ENCODE results near the gene TBCC.
A peak's percentile ranks its signal among the peaks of the same experiment; 100 is the strongest.
"Not testable (repeated sequence)": the region's sequence is repeated elsewhere in the genome, so short reads cannot be mapped to it uniquely, and the experiment has no call there.

The TBCC gene

DNA sequence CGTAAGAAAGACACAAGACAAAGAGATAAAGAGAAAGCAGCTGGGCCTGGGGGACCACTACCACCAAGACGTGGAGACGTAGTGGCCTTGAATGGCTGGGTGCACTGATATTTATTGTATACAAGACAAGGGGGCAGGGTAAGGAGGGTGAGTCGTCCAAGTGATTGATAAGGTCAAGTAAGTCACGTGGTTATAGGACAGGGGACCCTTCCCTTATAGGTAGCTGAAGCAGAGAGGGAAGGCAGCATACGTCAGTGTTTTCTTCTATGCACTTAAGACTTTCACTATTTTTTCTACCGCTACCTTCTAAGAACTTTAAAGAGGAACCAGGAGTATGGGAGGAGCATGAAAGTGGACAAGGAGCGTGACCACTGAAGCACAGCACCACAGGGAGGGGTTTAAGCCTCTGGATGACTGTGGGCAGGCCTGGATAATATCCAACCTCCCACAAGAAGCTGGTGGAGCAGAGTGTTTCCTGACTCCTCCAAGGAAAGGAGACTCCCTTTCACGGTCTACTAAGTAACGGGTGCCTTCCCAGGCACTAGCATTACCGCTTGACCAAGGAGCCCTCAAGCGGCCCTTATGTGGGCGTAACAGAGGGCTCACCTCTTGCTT lies 11.9 kb downstream of the TBCC start:
- DNase-seq (ENCODE audit: low read depth), result peak; percentile 89

DNA sequence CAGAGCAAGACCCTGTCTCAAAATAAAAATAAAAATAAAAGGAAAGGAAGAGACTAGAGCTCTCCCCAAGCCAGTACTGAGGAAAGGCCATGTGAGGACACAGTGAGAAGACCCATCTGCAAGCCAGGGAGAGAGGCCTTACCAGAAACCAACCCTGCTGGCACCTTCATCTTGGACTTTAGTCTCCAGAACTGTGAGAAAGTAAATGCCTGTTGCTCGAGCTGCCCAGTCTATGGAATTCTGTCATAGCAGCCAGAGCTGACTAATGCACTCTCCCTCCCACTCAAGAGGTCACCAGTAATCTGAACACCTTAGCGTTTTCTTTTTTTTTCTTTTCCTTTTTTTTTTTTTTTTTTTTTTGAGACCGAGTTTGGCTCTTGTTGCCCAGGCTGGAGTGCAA lies 16.2 kb downstream of the TBCC start:
- DNase-seq (ENCODE audit: low read depth), result peak; percentile 65

DNA sequence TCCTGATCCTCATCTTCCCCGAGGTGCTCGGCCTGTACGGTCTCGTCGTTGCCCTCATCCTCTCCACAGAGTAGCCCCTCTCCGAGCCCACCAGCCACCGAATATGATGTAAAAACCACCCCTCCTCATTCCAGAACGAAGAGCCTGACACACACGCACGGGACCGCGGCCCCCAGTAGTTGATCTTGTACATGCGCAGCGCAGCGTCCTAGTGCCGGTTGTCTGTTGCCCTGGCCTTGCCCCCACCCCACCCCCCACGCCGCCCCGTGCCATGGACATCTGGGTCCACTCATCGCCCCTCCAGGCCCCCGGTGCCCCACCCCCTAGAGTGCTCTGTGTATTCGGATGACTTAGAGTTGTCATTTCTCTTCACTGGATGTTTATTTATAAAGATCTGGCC lies 18.3 kb downstream of the TBCC start:
- DNase-seq (ENCODE audit: low read depth), result no peak

DNA sequence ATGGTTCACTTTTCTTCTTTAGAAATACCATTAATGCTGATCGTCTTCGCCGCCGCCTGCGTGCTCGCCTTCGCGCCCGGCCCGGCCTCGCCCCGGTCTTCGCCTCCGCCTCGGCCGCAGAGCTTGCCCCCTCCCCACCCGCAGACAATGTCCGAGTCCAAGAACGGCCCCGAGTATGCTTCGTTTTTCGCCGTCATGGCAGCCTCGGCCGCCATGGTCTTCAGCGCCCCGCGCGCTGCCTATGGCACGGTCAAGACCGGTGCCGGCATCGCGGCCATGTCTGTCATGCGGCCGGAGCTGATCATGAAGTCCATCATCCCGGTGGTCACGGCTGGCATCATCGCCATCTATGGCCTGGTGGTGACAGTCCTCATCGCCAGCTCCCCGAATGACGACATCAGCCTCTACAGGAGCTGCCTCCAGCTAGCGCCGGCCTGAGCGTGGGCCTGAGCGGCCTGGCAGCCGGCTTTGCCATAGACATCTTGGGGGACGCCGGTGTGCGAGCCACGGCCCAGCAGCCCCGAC lies 18.8 kb downstream of the TBCC start:
- no peak for DNase-seq (ENCODE audit: low read depth)

DNA sequence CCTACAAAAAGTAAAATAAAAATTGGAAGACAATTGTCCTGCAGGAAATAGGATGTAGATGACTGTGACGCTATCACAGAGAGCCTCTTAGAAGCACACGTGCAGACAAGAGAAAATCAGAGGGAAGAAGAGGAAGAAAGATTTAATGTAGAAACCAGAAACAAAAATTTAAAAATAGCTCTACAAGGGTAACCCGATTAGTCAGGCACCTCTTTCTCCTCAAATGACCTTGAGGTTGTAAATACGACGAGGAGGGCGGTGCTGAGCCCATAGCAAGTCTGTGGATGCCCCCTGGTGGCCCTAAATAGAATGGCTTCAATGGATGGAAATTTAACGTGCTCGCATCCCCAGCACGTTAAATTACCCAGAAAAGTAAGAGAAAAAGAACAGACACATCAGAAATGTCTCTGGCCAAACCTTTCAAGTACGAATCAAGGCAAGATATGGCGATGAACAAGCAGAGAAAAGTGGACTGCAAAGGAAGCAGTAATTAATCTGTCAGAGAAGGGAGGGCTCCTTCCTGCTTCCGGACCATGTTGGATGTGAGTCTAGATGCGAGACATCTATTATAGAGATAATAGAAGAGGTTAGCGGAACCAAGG lies 19.3 kb downstream of the TBCC start:
- peak; percentile 91 for DNase-seq (ENCODE audit: low read depth)

GRCh38 chr6:42726026-42726425 lies 19.9 kb downstream of the TBCC start:
- DNase-seq (ENCODE audit: low read depth), result no peak

- no peak for DNase-seq (ENCODE audit: low read depth)
These were observed 21.1 kb downstream of the TBCC start for GRCh38 chr6:42724825-42725224.

DNA sequence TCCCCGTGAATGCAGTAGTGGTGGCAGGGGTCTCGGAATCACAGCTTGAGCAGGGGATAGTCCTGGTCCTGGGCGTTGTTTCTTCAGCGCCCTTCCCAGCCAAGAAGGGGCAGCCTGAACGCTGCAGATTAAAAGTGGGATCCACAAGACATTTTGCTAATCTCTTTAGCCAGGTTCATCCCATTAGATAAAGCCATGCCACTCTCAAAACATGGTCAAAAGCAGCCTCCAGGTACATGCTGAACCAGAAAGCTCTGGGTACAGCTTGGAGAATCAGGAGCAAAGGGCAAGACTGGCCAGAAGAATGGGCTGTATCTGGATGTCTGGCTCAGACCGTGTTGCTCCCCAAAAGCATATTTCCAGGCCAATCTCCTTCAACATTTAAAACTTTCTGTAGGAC lies 23.4 kb downstream of the TBCC start, which contains the start of gene PRPH2:
TSS of gene PRPH2 (minus strand) at position 101 of the 400 bp plus-strand sequence. CDS start 263 bp downstream, outside the sequence.
- DNase-seq (ENCODE audit: low read depth), result no peak

GRCh38 chr6:42720739-42721138 lies 25.2 kb downstream of the TBCC start:
- DNase-seq (ENCODE audit: low read depth), result peak; percentile 52

DNA sequence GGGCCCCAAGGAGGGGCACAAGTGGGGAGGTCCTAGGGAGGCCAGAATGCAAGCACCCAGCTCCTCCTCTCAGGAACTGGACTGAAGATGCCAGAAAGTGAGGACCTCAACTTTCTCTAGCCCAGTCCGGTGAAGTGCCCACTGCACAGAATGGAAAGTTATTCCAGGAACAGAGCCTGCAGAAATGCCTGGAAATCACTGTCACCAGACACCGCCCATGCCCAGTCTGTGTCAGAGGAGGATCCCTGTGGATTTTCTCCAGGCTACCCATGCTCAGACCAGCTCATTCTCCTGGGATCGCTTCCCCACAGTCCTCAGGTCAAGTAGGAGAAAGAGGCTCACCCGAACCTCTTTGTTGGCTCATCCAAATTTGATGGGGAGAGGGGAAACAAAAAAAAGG lies 30.0 kb downstream of the TBCC start:
- no peak for DNase-seq (ENCODE audit: low read depth)

DNA sequence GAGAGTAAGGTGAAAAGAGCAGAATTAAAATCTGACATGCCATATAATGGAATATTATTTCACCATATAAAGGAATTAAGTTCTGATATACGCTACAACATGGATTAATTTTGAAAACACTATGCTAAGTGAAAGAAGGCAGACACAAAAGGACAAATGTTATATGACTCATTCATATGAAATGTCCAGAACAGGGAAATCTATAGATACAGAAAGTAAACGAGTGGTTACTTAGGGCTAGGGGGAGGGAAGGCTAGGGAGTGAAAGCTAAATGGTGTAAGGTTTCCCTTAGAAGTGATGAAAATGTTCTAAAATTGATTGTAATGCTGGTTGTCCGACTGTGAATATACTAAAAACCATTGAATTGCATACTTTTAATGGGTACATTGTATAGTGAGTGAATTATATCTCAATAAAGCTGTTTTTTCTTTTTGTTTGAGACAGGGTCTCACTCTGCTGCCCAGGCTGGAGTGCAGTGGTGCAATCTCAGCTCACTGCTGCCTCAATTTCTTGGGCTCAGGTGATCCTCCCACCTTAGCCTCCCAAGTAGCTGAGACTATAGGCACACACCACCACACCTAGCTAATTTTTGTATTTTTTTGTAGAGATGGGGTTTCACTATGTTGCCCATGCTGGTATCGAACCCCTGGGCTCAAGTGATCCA lies 31.7 kb downstream of the TBCC start:
- peak; percentile 79 for DNase-seq (ENCODE audit: low read depth)

- DNase-seq (ENCODE audit: low read depth), result no peak
These were observed 34.0 kb downstream of the TBCC start for GRCh38 chr6:42711930-42712329.

- peak; percentile 90 for DNase-seq (ENCODE audit: low read depth)
These were observed 35.6 kb downstream of the TBCC start for GRCh38 chr6:42710316-42710715.

GRCh38 chr6:42709871-42710270 lies 36.0 kb downstream of the TBCC start:
- no peak for DNase-seq (ENCODE audit: low read depth)

DNA sequence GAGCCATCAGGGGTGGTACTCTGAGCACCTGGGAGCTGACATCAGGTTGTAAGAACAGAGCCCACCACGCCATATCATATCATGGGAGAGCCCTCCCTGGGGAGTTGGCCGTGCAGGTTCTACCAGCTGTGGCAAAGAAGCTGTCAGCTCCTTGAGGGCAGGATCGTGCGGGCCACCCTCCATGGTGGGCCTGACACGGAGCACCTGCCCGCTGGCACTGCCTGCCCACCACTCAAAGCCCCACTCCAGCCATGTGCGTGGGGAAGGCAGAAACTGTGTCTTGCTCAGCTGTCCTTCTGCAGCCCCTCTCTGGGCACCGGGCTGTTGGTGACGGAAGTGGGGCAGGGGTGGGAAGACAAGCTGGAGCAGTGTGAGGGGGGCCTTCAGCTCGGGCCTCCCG lies 37.8 kb downstream of the TBCC start:
- DNase-seq (ENCODE audit: low read depth), result no peak

DNA sequence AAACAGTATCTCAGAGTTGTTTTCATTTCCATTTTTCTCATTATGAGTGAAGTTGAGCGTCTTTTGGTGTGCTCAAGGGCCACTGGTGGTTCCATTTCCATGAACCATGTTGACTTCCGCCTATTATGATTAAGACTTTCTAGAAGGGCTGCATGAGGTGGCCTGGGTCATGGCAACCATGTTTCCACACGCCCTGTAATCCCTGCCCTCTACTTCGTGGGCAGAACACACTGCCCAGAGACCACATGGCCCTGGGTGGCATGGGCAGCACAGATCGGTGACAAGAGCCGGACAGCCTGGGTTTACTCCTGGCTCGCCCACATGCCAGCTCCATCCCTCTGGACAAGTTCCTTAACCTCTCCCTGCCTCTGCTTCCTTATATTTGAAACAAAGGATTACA lies 38.3 kb downstream of the TBCC start:
- no peak for DNase-seq (ENCODE audit: low read depth)

GRCh38 chr6:42704937-42705374 lies 40.9 kb downstream of the TBCC start:
- no peak for DNase-seq (ENCODE audit: low read depth)

- no peak for DNase-seq (ENCODE audit: low read depth)
These were observed 41.5 kb downstream of the TBCC start for GRCh38 chr6:42704251-42704936.

DNA sequence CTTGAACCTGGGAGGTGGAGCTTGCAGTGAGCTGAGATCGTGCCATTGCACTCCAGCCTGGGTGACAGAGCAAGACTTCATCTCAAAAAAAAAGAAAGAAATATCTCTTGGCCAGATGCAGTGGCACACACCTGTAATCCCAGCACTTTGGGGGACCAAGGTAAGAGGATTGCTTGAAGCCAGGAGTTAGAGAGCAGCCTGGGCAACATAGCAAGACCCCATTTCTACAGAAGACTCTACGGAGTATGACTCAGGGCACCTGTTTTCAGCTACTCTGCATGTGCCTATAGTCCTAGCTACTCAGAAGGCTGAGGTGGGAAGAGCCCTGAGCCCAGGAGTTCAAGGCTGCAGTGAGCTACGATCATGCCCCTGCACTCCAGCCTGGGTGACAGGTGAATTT lies 43.1 kb downstream of the TBCC start:
- not testable (repeated sequence) for DNase-seq (ENCODE audit: low read depth)

DNA sequence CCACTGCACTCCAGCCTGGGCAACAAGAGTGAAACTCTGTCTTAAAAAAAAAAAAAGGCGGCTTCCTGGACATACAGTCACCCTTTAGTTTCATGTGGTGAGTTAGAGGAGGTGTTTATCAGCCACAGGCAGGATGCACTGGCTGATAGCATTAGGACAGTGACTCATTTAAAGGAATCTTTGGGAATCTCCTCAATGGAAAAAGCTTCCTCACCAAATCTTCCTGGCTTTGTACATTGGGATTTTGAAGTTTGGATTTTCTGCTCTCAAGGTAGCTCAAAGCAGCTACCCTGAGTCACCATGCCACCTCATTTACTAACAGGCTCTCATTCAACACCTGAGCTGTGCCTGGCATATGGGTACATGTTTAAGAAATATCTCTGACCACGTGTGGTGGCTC lies 43.7 kb downstream of the TBCC start:
- peak; percentile 89 for DNase-seq (ENCODE audit: low read depth)

GRCh38 chr6:42698217-42698616 lies 47.7 kb downstream of the TBCC start:
- no peak for DNase-seq (ENCODE audit: low read depth)

DNA sequence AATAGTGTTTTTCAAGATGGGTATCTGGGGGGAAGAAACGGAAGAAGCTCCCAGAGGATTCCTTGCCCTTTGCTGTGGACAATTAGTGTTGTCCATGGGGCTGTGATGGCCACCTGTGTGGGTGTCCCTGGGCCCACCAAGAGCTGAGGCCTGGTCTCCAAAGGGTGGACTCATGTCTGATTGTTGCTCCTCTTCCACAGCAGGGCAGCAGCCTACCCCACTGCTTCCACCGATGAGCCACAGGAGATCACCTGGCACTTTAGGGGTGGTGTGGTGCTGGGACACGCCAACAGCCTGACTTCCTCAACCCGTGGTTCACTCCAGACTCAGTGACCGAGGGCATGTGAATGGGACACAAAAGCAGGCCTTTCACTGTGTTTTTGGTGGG lies 48.6 kb downstream of the TBCC start:
- DNase-seq (ENCODE audit: low read depth), result no peak
